Glutamatergic neuron (in vitro differentiated cells): ENCODE data around the gene SNRPB. TPM values are rescaled to one million over a fixed set of nuclear protein-coding genes. Genes with fewer than 3 reads are reported as not detected.
A peak's percentile ranks its signal among the peaks of the same experiment; 100 is the strongest.

Source experiments
- DNase-seq: peaks from one replicate; pipeline ENCODE4 v3.0.0; 2022
- H3K27ac Mint-ChIP-seq: one replicate; pipeline ENCODE4 v1.8.0; 2020; ENCODE audit warnings: mild to moderate bottlenecking, mixed read lengths, inconsistent platforms; ENCODE audit not compliant: unreplicated experiment
- H3K27me3 Mint-ChIP-seq: one replicate; pipeline ENCODE4 v1.8.0; 2020; ENCODE audit warnings: mild to moderate bottlenecking, moderate library complexity, mixed read lengths, inconsistent platforms; ENCODE audit not compliant: unreplicated experiment
- H3K36me3 Mint-ChIP-seq: one replicate; pipeline ENCODE4 v1.8.0; 2020; ENCODE audit warnings: mild to moderate bottlenecking, mixed read lengths, inconsistent platforms; ENCODE audit not compliant: unreplicated experiment
- H3K4me1 Mint-ChIP-seq: one replicate; pipeline ENCODE4 v1.8.0; 2020; ENCODE audit warnings: mild to moderate bottlenecking, low read depth, mixed read lengths, inconsistent platforms; ENCODE audit not compliant: unreplicated experiment
- H3K4me3 Mint-ChIP-seq: one replicate; pipeline ENCODE4 v1.8.0; 2020; ENCODE audit warnings: mild to moderate bottlenecking, mixed read lengths, inconsistent platforms; ENCODE audit not compliant: unreplicated experiment
- H3K9me3 Mint-ChIP-seq: one replicate; pipeline ENCODE4 v1.8.0; 2020; ENCODE audit warnings: mild to moderate bottlenecking, moderate library complexity, mixed read lengths, inconsistent platforms; ENCODE audit not compliant: unreplicated experiment
- CTCF ChIP-seq: fragments of 200-600 bp; sonication (generic); IDR thresholded peaks from one replicate; pipeline ENCODE4 v1.5.0; 2021; ENCODE audit not compliant: partially characterized antibody, unreplicated experiment
- total RNA-seq: library from RNA; stranded (reverse); fragmentation: NEBNext Ultra II Directional; extraction: Animal tissue kit (Norgen Biotek cat#: 25700); gene quantifications from one replicate; pipeline ENCODE4 v1.2.1, GENCODE V29; 2021; ENCODE audit not compliant: unreplicated experiment

Gene SNRPB
- total RNA-seq, 1 donor from 2014 or later: 114 TPM

DNA sequence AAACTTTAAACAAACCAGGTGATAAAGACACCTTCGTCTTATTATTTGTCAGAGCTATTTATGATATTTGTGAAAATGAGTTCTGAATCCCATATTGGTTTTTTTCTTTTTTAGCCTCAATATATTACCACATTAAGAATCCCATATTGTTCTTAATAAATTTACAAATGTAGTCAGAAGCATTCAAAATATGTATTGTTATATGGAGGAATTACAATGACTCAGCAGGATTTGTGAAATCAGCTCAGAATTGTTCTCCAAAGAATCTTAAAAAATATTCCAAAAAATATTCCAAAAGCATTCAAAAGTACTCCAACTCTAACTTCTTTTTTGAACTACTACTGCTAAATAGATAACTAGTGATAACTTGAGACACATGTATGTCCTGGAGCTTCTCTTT lies 44.6 kb upstream of the SNRPB start:
- no peak overlapping the region for H3K4me3 Mint-ChIP-seq
- no peak for TF ChIP-seq CTCF
- no peaks in the 10 kb centered on the region for H3K4me1 Mint-ChIP-seq
- peaks cover 3% of the 10 kb centered on the region for H3K27me3 Mint-ChIP-seq
- no peak overlapping the region for H3K27ac Mint-ChIP-seq
- no peaks in the 10 kb centered on the region for H3K36me3 Mint-ChIP-seq
- DNase-seq: no peak
- no peaks in the 10 kb centered on the region for H3K9me3 Mint-ChIP-seq

GRCh38 chr20:2509794-2510193 lies 39.2 kb upstream of the SNRPB start:
- H3K27ac Mint-ChIP-seq: no peak overlapping the region
- H3K27me3 Mint-ChIP-seq: no peaks in the 10 kb centered on the region
- no peak for TF ChIP-seq CTCF
- H3K36me3 Mint-ChIP-seq: no peaks in the 10 kb centered on the region
- peaks cover 4% of the 10 kb centered on the region for H3K4me1 Mint-ChIP-seq
- no peak overlapping the region for H3K4me3 Mint-ChIP-seq
- DNase-seq: no peak
- H3K9me3 Mint-ChIP-seq: peaks cover 7% of the 10 kb centered on the region

GRCh38 chr20:2509468-2509781 lies 38.8 kb upstream of the SNRPB start:
- H3K36me3 Mint-ChIP-seq: no peaks in the 10 kb centered on the region
- peak overlapping the region; percentile 100 for H3K4me3 Mint-ChIP-seq
- no peaks in the 10 kb centered on the region for H3K27me3 Mint-ChIP-seq
- no peak for TF ChIP-seq CTCF
- peak overlapping the region; percentile 98 for H3K27ac Mint-ChIP-seq
- peak; percentile 28 for DNase-seq
- H3K4me1 Mint-ChIP-seq: peaks cover 4% of the 10 kb centered on the region
- peaks cover 7% of the 10 kb centered on the region for H3K9me3 Mint-ChIP-seq

GRCh38 chr20:2508631-2509467 lies 38.3 kb upstream of the SNRPB start, which contains the start of gene ZNF343:
TSS of gene ZNF343 (minus strand) at chr20:2508915. CDS start at chr20:2493895, 15,020 bp downstream.
- Mint-ChIP-seq H3K36me3 (no peaks in the 10 kb centered on the region), H3K4me1 (peaks cover 4% of the 10 kb centered on the region), H3K27me3 (no peaks in the 10 kb centered on the region), H3K27ac (peak within 1 kb of the TSS; percentile 98), H3K4me3 (peak within 1 kb of the TSS; percentile 100), H3K9me3 (peaks cover 7% of the 10 kb centered on the region)
- no peak for TF ChIP-seq CTCF
- peak; percentile 77 for DNase-seq

GRCh38 chr20:2507875-2508630 lies 37.5 kb upstream of the SNRPB start:
- Mint-ChIP-seq H3K27me3 (peaks cover 2% of the 10 kb centered on the region), H3K27ac (peak overlapping the region; percentile 98), H3K36me3 (no peaks in the 10 kb centered on the region), H3K4me3 (peak overlapping the region; percentile 100), H3K4me1 (peaks cover 4% of the 10 kb centered on the region), H3K9me3 (peaks cover 7% of the 10 kb centered on the region)
- no peak for DNase-seq
- TF ChIP-seq CTCF: no peak
